Measurements from ENCODE around the gene TIAM2.

TIAM2 gene

DNA sequence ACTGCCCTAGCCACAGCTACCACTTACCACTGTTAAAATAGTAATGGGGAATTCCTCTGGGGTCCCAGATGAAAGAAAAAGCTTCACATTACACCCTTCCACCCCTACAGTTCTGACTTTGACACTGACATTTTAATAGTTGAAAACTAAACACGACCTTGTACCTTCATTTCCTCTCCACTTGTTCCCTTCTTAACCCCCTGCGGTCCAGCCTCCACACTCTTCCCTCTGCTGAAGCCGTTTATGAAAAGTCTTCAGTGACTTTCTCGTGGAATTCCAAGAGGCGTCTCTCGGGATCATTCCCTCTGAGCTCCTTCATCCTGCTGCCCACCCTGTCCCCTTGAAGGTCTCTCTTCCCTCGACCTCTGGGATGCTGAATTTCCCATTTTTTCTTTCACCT, 36.6 kb upstream of the TIAM2 start:
- Histone ChIP-seq H4K20me1 (ENCODE audit: insufficient read depth, low read length) (no peaks in the 10 kb centered on the region), H3K4me2 (ENCODE audit: insufficient read depth, low read length) (no peak overlapping the region), H3K9me3 (ENCODE audit: insufficient read depth, low read length, severe bottlenecking) (no peaks in the 10 kb centered on the region), H3K36me3 (ENCODE audit: insufficient read depth, low read length) (no peaks in the 10 kb centered on the region), H3K4me1 (ENCODE audit: insufficient read depth, low read length) (no peaks in the 10 kb centered on the region), H3K27ac (ENCODE audit: low read length) (no peak overlapping the region), H3K4me3 (ENCODE audit: low read depth in 1 of 2, low read length in 2 of 2) (no peak overlapping the region), H2AFZ (ENCODE audit: low read depth, low read length) (no peak overlapping the region), H3K27me3 (ENCODE audit: insufficient read depth, low read length, poor library complexity) (no peaks in the 10 kb centered on the region), H3K9ac (ENCODE audit: low read depth, low read length) (no peak overlapping the region), H3K79me2 (ENCODE audit: insufficient read depth, low read length) (no peaks in the 10 kb centered on the region)
- no peak for DNase-seq
- no peak for TF ChIP-seq EZH2 (IDR thresholded peaks at IDR 0.05; ENCODE audit: borderline replicate concordance, low read depth, low read length, severe bottlenecking)
- TF ChIP-seq, protein P1, sequence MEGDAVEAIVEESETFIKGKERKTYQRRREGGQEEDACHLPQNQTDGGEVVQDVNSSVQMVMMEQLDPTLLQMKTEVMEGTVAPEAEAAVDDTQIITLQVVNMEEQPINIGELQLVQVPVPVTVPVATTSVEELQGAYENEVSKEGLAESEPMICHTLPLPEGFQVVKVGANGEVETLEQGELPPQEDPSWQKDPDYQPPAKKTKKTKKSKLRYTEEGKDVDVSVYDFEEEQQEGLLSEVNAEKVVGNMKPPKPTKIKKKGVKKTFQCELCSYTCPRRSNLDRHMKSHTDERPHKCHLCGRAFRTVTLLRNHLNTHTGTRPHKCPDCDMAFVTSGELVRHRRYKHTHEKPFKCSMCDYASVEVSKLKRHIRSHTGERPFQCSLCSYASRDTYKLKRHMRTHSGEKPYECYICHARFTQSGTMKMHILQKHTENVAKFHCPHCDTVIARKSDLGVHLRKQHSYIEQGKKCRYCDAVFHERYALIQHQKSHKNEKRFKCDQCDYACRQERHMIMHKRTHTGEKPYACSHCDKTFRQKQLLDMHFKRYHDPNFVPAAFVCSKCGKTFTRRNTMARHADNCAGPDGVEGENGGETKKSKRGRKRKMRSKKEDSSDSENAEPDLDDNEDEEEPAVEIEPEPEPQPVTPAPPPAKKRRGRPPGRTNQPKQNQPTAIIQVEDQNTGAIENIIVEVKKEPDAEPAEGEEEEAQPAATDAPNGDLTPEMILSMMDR (IDR thresholded peaks at IDR 0.05; ENCODE audit: borderline replicate concordance, extremely low read depth, low read length, poor library complexity, severe bottlenecking), result no peak
- no peak for ATAC-seq (ENCODE audit: insufficient read depth, low read depth)

DNA sequence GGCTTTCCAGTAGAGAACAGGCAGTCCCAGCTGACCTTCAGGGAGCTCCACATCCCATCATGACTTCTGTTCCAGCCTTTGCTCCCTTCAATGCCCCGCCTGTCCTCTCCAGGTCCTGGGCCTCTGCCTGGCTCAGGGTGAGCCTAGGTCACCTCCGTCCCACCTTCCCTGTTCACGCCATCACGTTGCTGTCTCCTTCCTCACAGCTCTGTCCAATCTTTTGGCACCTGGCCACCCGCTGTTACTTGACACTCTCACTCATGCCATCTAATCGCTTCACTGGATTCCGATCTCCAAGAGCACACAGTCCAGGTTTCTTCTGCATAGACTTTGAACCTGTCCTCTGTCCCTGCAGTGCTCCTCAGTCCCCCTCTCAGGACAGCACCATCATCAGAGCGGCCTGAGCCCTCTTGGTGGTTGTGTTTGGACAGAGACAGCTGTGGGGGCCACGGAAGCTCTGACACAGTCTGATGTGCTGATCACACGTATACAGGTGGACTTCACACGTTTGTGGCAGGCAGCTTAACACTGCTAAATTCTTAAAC, 34.7 kb upstream of the TIAM2 start:
- Histone ChIP-seq H3K4me1 (ENCODE audit: insufficient read depth, low read length) (no peaks in the 10 kb centered on the region), H3K4me2 (ENCODE audit: insufficient read depth, low read length) (no peak overlapping the region), H3K9me3 (ENCODE audit: insufficient read depth, low read length, severe bottlenecking) (no peaks in the 10 kb centered on the region), H2AFZ (ENCODE audit: low read depth, low read length) (no peak overlapping the region), H3K36me3 (ENCODE audit: insufficient read depth, low read length) (no peaks in the 10 kb centered on the region), H3K79me2 (ENCODE audit: insufficient read depth, low read length) (no peaks in the 10 kb centered on the region), H3K4me3 (ENCODE audit: low read depth in 1 of 2, low read length in 2 of 2) (no peak overlapping the region), H3K9ac (ENCODE audit: low read depth, low read length) (no peak overlapping the region), H4K20me1 (ENCODE audit: insufficient read depth, low read length) (no peaks in the 10 kb centered on the region), H3K27ac (ENCODE audit: low read length) (no peak overlapping the region), H3K27me3 (ENCODE audit: insufficient read depth, low read length, poor library complexity) (no peaks in the 10 kb centered on the region)
- TF ChIP-seq, protein P1 (IDR thresholded peaks at IDR 0.05; ENCODE audit: borderline replicate concordance, extremely low read depth, low read length, poor library complexity, severe bottlenecking), result no peak
- TF ChIP-seq EZH2 (IDR thresholded peaks at IDR 0.05; ENCODE audit: borderline replicate concordance, low read depth, low read length, severe bottlenecking), result no peak
- ATAC-seq (ENCODE audit: insufficient read depth, low read depth) (no peak), DNase-seq (no peak)

DNA sequence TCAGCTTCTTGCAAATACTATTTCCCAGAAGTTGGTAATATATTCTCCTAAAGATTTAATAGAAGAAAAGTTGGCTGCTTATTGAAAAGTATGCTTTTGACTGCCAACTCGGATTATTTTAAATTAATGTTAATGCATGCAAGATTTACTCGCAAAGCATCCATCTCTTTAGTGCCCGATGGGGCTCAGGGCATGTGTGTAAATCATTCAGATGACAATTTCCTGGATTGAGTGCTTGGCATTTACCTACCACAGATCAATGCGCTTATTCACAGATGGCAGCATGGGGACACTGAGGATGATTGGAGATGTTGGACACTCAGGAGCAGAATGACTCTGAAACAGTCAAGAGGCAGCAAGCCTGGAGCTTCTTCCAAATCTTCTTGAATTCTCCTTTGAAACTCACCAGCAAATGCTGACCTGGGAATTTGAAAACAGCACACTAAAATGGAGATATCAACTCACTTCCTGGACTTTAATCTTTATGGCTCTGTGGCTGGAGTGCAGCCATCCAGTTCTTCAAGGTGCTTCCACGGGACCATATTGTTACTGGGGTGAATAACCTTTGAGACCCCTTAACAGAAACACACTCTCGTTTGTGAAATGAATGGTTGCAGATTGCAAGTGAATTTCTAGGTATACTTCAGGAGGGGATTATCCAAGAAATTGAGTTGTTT, 34.1 kb upstream of the TIAM2 start:
- TF ChIP-seq, protein P1 (IDR thresholded peaks at IDR 0.05; ENCODE audit: borderline replicate concordance, extremely low read depth, low read length, poor library complexity, severe bottlenecking), result no peak
- no peak for TF ChIP-seq EZH2 (IDR thresholded peaks at IDR 0.05; ENCODE audit: borderline replicate concordance, low read depth, low read length, severe bottlenecking)
- Histone ChIP-seq H3K9me3 (ENCODE audit: insufficient read depth, low read length, severe bottlenecking) (no peaks in the 10 kb centered on the region), H3K27me3 (ENCODE audit: insufficient read depth, low read length, poor library complexity) (no peaks in the 10 kb centered on the region), H3K27ac (ENCODE audit: low read length) (no peak overlapping the region), H3K4me1 (ENCODE audit: insufficient read depth, low read length) (no peaks in the 10 kb centered on the region), H3K36me3 (ENCODE audit: insufficient read depth, low read length) (no peaks in the 10 kb centered on the region), H4K20me1 (ENCODE audit: insufficient read depth, low read length) (no peaks in the 10 kb centered on the region), H3K79me2 (ENCODE audit: insufficient read depth, low read length) (no peaks in the 10 kb centered on the region), H2AFZ (ENCODE audit: low read depth, low read length) (no peak overlapping the region), H3K4me3 (ENCODE audit: low read depth in 1 of 2, low read length in 2 of 2) (no peak overlapping the region), H3K4me2 (ENCODE audit: insufficient read depth, low read length) (no peak overlapping the region), H3K9ac (ENCODE audit: low read depth, low read length) (no peak overlapping the region)
- no peak for DNase-seq
- ATAC-seq (ENCODE audit: insufficient read depth, low read depth), result no peak

All from DND-41 (cell line).